ENCODE data around the gene MRPS18B. TPM values are rescaled to one million over a fixed set of nuclear protein-coding genes. Genes with fewer than 3 reads are reported as not detected.

Gene MRPS18B
- total RNA-seq, 4 donors from 2014 or later: 35.3 to 59.8 (median 42.5) TPM

GRCh38 chr6:30615958-30616810 is 1.5 kb upstream of the MRPS18B start:
- no peak for DNase-seq
- H3K4me1 ChIP-seq: peaks cover 0 to 31% (median 9%) of the 10 kb centered on the region in 4 donors
- peak in 1 of 2 donors; percentile 21 for TF ChIP-seq POLR2A (IDR thresholded peaks at IDR 0.05)
- TF ChIP-seq, protein P1, sequence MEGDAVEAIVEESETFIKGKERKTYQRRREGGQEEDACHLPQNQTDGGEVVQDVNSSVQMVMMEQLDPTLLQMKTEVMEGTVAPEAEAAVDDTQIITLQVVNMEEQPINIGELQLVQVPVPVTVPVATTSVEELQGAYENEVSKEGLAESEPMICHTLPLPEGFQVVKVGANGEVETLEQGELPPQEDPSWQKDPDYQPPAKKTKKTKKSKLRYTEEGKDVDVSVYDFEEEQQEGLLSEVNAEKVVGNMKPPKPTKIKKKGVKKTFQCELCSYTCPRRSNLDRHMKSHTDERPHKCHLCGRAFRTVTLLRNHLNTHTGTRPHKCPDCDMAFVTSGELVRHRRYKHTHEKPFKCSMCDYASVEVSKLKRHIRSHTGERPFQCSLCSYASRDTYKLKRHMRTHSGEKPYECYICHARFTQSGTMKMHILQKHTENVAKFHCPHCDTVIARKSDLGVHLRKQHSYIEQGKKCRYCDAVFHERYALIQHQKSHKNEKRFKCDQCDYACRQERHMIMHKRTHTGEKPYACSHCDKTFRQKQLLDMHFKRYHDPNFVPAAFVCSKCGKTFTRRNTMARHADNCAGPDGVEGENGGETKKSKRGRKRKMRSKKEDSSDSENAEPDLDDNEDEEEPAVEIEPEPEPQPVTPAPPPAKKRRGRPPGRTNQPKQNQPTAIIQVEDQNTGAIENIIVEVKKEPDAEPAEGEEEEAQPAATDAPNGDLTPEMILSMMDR (IDR thresholded peaks at IDR 0.05): no peak
- peak overlapping the region; percentile 87 to 97 (median 92) for H3K27ac ChIP-seq
- H3K9me3 ChIP-seq: no peaks in the 10 kb centered on the region
- H3K27me3 ChIP-seq: no peaks in the 10 kb centered on the region
- peak overlapping the region; percentile 70 to 86 (median 76) for H3K4me3 ChIP-seq
- H3K36me3 ChIP-seq: peaks cover 0 to 30% (median 0%) of the 10 kb centered on the region in 3 donors

DNA sequence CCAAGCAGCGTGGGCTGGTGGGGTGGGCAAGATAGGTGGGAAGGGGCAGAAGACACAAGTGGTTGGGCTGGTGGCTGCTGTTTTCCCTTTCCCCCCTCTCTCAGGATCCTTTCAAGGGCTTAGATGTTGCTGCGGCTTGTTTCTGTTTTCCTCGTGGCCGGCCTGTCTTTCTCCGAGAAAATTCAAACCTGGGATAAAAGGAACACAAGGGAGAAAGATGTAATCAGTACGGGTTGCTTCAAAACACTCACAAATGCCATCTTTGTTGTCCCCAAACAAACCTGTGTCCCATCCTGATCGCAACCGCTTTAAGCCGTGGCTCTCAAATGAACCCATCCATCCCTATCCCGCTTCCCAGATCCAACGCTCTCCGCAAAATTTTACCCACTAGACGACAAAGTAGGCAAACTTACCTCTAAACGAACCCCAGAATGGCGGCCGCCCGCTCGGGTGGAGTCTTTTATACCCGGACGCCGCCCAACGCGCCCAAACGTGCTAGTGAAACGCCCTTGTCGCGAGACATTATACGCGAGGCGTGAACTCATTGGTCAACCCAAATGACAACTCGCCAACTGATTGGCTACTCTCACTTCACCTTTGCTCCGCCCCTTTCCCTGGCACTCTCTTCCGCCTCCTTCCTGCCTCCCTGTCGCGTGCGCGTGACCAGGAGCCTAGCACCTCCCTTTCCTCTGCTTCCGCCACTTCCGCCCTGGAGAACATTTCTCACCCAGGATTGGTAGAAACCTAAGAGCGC is 652 bp upstream of the MRPS18B start, which contains the start of gene PPP1R10:
Gene PPP1R10, minus strand, starts transcription at position 433 of the 754 bp plus-strand sequence. CDS start 7,299 bp downstream, outside the sequence.
- peaks cover 0 to 31% (median 9%) of the 10 kb centered on the region in 4 donors for H3K4me1 ChIP-seq
- no peaks in the 10 kb centered on the region for H3K9me3 ChIP-seq
- peak within 1 kb of the TSS; percentile 70 to 86 (median 76) for H3K4me3 ChIP-seq
- peak; percentile 100 for TF ChIP-seq POLR2A (IDR thresholded peaks at IDR 0.05)
- TF ChIP-seq, protein P1 (IDR thresholded peaks at IDR 0.05): no peak
- H3K27ac ChIP-seq: peak within 1 kb of the TSS; percentile 87 to 97 (median 92)
- peak; percentile 95 to 100 (median 99) for DNase-seq
- no peaks in the 10 kb centered on the region for H3K27me3 ChIP-seq
- peaks cover 0 to 38% (median 0%) of the 10 kb centered on the region in 3 donors for H3K36me3 ChIP-seq

DNA sequence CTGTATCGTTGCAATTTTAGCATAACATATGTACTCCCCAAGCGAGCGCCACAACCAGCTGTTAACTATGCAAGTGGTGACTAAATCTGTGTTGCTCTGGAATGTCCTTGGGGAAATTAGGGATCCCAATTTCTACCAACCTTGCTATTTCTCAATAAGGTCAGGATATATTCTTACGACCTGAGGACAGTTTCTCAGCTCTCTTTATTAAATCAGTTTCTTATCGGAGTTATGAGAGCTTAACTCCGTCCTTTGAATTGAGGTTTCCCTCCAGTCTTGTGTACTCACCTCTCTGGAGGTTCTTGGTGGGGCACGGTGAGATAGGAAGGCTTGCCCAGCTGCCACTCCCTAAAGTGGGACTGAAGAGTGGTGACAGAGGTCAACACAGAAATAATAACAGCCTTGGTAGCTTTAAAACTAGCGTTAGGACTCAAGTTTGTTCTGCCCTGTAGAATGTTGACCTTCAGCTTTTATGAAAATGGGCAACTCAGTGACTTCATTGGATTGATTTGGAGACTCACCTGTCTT is 694 bp downstream of the MRPS18B start:
- Histone ChIP-seq H3K4me1 (peaks cover 0 to 21% (median 9%) of the 10 kb centered on the region in 4 donors), H3K36me3 (peaks cover 0 to 48% (median 0%) of the 10 kb centered on the region in 3 donors), H3K9me3 (no peaks in the 10 kb centered on the region), H3K4me3 (peak overlapping the region; percentile 64 to 76 (median 72)), H3K27me3 (no peaks in the 10 kb centered on the region), H3K27ac (peak overlapping the region; percentile 87 to 97 (median 92))
- TF ChIP-seq POLR2A (IDR thresholded peaks at IDR 0.05): peak; percentile 20 to 70
- TF ChIP-seq, protein P1 (IDR thresholded peaks at IDR 0.05): no peak
- DNase-seq: peak in 1 of 3 donors; percentile 57

DNA sequence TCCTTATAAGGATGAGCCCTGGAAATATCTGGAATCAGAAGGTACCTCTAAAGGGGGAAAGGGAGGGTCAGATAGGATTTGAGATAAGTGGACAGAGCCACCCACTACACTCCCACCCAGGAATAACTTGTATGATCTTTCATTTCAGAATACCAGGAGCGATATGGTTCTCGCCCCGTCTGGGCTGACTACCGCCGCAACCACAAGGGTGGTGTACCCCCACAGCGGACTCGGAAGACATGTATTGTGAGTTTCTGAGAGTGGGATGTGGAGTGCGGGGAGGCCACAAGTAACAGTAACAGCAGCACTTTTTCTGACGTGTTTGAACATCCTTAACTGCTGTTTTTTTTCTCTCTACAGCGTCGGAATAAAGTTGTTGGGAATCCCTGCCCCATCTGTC is 1.9 kb downstream of the MRPS18B start:
- H3K27me3 ChIP-seq: no peaks in the 10 kb centered on the region
- no peak overlapping the region for H3K4me3 ChIP-seq
- H3K4me1 ChIP-seq: peaks cover 0 to 9% (median 4%) of the 10 kb centered on the region in 4 donors
- peak in 1 of 3 donors; percentile 26 for DNase-seq
- TF ChIP-seq POLR2A (IDR thresholded peaks at IDR 0.05): no peak
- TF ChIP-seq, protein P1 (IDR thresholded peaks at IDR 0.05): no peak
- H3K27ac ChIP-seq: no peak overlapping the region
- H3K9me3 ChIP-seq: no peaks in the 10 kb centered on the region
- peaks cover 0 to 61% (median 0%) of the 10 kb centered on the region in 3 donors for H3K36me3 ChIP-seq

DNA sequence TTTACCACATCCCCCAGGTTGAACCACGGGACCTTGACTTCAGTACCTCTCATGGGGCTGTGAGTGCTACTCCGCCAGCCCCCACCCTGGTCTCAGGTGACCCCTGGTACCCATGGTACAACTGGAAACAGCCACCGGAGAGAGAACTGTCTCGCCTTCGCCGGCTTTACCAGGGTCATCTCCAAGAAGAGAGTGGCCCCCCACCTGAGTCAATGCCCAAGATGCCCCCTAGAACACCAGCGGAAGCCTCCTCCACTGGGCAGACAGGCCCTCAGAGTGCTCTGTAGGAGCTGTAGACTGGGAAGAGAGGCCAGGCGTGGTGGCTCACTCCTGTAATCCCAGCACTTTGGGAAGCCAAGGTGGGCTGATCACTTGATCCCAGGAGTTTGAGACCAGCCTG is 7.9 kb downstream of the MRPS18B start:
- H3K27ac ChIP-seq: peak overlapping the region in 3 of 4 donors; percentile 86 to 93 (median 92)
- no peaks in the 10 kb centered on the region for H3K27me3 ChIP-seq
- DNase-seq: no peak
- H3K36me3 ChIP-seq: peaks cover 0 to 75% (median 0%) of the 10 kb centered on the region in 3 donors
- no peak for TF ChIP-seq POLR2A (IDR thresholded peaks at IDR 0.05)
- TF ChIP-seq, protein P1 (IDR thresholded peaks at IDR 0.05): no peak
- no peak overlapping the region for H3K4me3 ChIP-seq
- H3K4me1 ChIP-seq: peaks cover 0 to 12% (median 1%) of the 10 kb centered on the region in 4 donors
- no peaks in the 10 kb centered on the region for H3K9me3 ChIP-seq

Data from Peyer's patch (tissue), 4 donors.